Stimulated activated CD4-positive, alpha-beta T cell treated with anti-CD3 and anti-CD28 coated beads, Interleukin-2, amount 100 ng/mL, for 48 hours (primary cell): ENCODE measurements around the gene ACOX2.

Experiments used
- DNase-seq, 2 donors: peaks; one replicate each; pipeline ENCODE4 v3.0.0-alpha.2; 2020

The ACOX2 gene

DNA sequence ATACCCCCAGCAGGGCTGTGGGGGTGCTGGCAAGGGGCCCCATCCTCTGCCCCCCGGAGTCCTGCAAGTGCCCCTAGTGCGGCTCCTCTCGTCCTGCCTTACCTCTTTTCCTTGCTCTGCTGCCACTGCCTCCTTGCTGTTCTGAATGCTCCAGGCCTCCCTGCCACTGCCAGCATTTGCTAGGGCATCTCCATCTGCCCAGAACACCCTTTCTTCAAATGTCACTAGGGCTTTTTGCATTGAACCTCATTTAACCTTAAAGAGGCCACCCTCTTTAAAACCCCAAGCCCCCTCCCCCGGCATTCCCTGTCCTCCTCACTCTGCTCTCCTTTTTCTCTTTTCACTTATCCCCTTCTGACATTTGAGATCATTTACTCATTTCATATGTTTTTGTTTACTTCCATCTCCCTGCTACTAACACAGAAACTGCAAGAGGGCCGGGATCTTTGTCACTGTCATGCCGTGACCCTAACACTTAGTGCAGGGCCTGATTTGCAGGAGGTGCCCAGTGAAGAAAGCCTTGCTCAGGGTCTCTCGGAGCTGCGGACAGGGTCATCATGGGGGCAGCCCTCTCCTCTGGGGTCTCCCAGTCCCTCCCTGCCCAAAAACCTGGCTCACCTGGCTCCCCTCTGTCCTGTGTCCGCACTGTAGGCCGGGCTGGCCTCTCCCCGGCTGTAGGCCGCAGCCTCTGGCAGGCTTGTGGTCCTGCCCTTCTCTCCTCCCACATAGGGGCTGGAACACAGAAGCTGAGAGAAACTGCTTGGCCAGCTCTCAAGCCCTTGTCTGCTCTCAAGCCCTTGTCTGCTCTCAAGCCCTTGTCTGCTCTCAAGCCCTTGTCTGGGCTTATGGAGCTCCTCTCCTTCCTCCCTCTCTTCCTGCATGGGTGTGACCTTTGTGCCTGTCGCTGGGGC lies at the start of gene ACOX2:
Gene ACOX2, minus strand, starts transcription at position 690 of the 911 bp plus-strand sequence. CDS start 2,084 bp downstream, outside the sequence.
- DNase-seq: no peak

DNA sequence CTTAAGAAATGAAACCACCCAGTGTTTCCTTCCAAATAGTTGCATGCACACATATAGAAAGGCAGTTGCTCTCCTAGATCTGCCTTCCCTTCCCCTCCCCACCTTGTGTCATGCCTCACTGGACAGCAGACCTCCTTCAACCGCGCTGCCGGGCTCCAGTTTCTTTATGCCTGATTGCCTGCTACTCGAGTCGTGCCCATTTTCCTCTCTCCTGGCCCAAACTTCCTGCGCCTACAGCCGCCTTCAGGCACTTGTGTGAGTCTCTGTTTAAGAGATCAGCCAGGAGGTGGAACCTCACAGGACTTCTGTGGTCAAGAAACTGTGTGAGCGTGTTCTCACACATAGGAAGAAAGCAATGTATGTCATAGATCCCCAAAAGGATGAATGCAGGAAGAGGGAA lies 49.0 kb upstream of the ACOX2 start:
- DNase-seq: no peak

DNA sequence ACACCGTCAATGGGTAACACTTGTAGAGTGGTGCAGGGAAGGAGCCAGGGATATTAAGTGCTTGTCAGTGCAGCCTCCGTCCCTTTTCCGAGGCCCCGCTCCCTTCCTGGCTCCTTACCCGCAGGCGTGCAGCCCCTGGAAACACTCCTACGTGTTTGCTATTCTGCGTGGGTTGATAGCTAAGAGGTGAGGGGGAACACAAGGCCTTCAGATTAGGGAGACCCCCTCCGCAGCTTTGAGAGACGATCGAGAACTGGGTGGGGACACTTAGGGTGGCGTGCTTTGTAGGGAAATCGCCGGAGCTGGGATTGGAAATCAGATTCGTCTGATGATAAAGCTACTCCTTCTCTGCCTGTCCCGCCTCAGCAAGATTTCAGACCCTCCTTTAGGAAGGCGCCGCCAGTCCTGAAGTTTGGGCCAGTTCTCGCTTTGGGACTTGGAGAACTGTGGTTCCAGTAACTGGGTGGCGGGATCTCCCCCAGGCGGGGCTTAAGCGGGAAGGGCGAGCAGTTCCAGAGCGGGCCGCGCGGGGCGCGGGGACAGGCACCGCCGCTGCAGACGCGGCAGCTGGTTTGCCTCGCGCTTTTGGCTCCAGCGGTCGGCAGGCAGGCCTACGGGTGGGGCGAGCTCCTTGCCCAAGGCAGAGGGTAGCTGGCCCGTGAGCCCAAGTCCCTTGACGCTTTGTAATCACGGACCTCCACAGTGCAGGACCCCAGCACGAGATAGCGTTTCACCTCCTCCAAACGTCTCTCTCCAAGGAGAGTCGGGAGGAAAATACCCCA lies 48.2 kb upstream of the ACOX2 start:
- peak; percentile 58 to 66 for DNase-seq

DNA sequence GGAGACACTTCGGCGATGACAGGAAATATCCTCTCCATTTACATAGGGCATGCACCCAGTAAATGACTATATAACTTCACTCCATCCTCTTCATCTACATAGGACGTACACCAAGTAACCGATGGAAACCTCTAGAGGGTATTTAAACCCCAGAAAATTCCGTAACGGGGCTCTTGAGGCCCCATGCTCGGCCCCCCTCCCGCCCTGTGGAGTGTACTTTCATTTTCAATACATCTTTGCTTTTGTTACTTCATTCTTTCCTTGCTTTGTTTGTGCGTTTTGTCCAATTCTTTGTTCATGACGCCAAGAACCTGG lies 47.7 kb upstream of the ACOX2 start:
- no peak for DNase-seq

DNA sequence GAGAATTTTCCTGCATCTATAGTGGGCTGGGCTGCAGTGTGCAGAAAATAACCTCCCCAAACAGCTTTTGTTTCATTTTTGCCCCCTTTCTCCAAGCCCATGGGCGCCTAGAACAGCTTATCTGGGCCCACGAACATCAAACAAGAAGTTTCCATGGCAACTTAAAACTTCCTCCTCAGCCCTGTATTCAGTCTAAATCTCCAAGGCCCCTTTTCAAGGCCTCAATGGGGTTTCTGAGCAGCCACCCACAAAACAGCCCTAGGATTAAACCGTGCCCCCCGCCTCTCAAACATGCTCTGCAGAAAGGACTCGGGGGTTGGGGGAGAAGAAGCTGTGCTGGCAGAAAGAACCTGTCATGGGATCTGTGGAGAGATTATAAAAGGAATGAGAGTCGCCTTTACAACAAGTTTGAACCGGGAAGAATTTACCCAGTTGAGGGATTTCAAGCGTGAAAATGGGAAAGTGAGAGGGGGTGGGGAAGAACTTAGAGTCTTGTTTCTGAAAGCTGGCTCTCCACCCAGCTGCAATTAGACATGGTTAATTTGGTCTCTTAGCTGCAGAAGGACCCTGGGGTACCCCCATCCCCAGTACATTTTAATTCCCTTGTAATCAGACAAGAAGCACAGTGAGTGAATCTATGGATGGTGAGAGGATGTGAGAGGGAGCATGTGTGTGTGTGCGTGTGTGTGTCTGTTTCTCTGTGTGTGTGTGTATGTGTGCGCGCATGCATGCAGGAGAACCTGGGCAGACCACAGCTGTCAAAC lies 44.5 kb upstream of the ACOX2 start:
- DNase-seq: no peak

DNA sequence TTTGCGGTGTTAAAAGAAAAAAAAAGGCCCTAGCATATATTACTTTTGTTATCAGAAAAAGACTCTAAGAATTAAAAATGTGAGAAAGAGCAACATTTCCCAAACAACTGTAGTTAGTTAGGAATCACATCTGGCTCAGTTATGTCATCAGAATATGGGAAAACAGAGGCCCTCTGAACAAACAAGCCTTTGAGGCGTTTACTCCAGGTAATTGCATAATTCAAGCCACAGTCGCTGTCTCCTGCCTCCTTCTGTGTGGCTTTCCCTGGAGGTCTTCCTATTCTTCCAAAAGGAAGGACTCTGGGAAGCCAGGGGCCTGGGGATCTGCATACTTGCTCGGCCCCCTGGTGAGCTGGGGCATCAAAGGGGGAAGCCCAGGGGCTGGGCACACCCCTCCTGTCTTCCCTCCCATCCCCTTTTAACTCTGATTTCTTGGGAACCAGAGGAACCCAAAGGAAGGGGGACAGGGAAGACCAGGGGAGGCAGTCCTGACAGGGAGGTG lies 43.9 kb upstream of the ACOX2 start:
- DNase-seq: no peak

DNA sequence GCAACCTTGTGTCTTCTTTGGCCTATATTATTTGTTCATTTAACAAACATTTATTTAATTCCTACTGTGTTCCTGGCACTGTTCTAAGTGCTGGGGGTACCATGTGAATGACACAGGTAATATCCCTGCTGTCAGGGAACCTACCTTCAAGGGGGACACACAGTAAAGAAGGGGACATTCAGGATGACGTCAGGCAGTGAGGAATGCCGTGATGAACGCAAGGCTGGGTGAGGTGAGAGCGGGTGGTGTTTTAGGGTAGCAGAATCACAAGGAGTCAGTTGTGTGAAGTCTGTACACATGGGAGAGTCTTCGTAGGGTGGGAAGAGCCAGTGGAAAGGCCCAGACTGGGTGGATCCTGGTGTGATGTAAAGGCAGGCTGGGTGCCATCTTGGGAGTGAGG lies 41.9 kb upstream of the ACOX2 start:
- no peak for DNase-seq

DNA sequence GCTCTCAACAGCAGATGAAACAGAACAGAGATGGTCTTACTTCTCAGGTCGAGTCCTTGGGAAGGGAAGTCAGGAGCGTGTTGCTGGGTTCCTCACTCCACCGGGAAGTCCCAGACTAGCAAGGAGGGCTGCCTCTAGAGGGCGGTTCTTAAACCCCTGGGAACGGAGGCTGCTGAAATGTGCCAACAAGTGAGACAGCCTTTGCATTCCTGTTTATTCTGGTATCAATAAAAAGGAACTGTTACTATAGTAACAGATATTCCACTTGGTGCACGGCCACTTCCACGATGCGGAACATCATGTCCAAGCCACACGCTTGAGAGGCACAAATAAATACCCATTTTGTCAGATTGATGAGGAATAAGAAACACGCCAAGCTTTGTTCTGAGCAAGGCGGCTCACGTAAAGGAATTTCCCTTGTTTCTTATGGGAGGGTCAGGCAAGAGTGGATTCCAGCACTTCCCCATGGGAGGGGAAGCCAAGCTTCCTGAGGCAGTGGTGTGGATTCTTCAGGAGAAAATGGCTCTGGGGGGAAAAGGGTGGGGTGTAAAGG lies 40.4 kb upstream of the ACOX2 start, which contains the start of gene FAM107A:
Gene FAM107A, minus strand, starts transcription at position 123 of the 553 bp plus-strand sequence. CDS start 7,531 bp downstream, outside the sequence.
- no peak for DNase-seq

DNA sequence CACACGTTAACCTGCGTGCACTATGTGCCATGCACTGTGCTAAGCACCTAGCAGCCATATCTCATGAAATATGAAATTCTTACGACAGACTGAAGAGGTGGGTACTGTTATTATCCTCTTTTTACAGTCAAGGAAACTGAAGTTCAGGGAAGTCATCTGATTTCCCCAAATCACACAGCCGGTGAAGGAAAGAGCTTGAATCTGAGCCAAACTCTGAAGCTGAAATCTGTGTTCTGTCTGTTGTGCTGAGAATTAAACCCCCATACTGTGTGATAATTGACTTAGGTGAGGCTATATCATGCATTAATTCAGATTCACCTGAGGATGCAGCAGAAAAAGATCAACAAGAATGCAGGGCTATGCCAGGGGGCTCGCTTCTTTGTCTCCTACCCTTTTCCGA lies 39.7 kb upstream of the ACOX2 start:
- no peak for DNase-seq

DNA sequence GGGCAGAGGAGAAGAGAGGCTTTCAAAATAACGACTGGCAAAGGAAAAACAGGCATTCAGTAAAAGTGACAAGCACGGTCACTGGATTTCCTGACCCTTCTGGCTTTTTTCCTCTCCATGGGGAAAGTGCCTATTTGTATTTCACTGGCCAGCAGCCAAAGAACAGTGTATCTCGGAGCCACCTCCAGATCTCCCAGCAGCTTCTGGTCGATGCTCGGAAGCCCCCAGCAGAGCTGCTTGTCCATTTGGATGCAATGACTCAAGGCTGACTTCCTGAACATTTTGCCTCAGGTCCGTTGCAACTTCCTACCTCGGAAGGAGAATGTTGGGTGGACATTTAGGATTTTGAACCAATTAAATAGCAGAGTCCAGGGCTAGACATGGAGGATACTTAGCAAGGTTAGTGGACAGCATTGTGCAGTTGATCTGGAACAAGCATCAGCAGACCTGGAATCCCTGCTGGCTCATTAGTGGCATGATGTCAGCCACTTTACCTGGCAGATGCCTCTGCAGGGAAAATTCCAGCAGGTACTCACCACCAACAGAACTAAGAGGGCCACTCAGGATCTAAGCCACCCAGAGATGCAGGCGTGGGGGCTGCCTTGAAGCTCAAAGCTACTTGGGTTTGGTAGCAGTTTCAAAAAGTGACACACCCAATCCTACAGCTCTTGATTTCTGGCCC lies 39.1 kb upstream of the ACOX2 start:
- no peak for DNase-seq

DNA sequence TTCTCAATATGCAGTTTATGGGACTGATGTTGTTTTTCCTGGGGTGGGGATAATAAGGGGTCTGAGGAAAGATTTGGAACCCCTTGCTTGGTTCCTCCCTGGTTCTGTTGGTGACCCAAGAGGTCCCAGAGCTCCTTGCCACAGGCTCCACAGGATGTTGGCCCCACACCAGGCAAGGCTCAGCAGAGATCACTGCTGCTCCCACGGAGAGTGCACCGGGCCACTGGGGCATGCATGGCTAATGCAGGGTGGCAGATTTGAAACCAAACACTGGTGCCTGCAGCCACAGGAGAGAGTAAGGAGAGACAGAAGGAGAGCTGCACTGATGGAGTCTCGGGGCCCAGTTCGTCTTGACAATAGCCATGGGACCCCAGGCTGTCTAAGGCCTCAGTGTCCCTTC lies 37.7 kb upstream of the ACOX2 start:
- DNase-seq: no peak

DNA sequence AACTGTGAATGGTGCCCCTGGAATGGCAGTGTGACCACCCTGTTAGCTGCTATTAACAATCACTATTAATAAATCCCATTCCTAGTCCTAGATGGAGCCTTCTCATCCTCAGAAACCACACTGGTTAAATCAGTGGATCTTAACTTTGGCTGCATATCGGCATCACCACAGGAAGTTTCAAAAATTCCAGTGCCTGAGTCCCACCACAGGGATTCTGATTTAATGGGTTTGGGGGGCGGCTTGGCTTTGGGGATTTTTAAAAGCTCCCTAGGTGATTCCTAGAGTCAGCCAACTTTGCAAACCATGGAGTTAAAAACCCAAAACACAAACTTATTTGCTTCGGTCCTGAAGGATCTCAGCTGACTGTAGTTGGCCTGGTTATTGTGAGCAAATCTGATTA lies 37.1 kb upstream of the ACOX2 start:
- no peak for DNase-seq

DNA sequence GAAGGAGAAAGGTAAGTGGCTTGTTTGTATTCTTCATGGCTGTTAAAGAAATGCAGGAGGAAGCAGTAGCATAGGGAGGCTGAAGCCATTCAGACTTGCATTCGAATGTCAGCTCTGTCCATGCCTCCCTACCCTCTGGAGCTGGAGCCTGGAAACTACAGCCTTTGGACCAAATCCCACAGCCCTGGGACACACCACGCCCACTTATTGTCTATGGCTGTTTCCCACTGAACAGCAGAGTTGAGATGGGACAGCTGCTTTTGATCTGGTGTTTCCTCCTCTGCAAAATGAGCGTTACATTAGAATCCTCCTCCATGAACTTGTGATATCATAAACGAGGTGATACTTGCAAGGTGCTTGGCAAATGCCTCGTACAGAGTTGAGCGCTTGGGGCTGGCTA lies 36.6 kb upstream of the ACOX2 start:
- no peak for DNase-seq

DNA sequence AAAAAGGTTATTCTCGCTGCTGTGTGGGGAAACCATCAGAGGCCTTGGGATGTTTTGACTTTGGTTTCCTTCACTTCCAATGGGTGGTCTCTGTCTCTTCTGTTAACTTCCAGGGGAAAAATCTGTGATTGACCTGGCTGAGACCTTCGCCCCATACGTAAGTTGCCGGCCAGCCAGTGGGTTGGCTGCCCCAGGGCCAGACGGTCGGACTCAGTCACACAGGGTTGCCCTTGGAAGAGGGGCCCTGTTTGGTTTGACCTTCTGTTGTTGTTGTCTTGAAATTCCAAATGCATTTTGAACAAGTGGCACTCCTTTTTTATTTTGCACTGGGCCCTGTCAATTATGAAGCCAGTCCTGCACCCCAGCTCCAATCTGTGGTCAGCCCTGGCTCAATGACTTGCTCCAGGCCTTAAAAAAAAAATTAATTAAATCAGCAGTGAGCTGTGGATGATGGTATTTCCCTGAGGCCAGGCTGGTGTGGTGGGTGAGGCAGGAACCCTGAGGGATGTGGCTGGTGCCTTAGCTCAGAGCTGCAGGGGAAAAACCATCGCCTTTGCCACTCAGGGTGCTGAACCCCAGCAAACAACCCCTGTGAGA lies 35.7 kb upstream of the ACOX2 start:
- no peak for DNase-seq

DNA sequence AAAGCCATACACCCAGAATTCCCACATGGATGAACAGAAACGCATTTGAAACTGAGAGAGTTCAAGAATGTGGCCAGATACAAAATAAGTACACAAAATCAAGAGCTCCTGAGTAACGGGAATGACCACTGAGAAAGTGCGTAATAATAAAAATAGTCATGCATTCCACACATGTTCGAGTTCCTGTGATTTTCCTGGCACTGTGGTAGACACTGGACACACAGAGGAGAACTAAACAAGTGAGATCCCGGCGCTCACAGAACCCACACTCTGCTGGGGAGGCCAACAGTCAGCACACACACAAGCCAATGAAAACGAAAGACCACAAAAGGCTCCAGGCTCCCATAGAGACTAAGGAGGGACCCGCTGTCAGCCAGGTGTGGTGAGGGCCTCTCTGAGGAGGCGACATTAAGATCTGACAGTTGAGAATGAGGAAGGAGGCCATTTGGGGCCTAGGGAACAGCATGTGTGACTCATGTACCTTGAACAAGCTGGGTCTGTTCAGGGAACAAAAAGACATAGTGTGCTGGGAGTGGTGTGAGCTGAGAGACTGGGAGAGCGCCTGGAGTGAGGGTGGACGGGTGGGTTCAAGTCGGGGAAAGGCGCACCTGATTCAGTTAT lies 35.1 kb upstream of the ACOX2 start:
- no peak for DNase-seq

DNA sequence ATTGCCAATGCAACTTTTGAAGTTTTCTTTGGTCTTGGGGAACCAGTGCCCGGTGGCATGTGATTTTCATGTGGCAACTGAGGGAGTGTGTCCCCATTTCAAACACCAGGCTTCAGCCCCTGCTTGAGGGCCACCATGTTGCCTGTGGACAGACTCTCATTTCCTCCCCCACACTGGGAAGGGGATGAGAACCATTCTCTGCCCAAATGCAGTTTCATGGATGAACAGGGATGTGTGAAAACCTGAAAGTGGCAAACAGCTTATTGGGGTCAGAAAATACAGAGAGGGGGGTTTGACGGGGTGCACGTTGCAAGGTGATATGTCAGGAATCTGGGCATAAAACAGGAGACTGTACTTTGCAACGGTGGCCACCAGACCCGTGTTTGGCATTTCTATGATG lies 33.9 kb upstream of the ACOX2 start:
- DNase-seq: no peak

DNA sequence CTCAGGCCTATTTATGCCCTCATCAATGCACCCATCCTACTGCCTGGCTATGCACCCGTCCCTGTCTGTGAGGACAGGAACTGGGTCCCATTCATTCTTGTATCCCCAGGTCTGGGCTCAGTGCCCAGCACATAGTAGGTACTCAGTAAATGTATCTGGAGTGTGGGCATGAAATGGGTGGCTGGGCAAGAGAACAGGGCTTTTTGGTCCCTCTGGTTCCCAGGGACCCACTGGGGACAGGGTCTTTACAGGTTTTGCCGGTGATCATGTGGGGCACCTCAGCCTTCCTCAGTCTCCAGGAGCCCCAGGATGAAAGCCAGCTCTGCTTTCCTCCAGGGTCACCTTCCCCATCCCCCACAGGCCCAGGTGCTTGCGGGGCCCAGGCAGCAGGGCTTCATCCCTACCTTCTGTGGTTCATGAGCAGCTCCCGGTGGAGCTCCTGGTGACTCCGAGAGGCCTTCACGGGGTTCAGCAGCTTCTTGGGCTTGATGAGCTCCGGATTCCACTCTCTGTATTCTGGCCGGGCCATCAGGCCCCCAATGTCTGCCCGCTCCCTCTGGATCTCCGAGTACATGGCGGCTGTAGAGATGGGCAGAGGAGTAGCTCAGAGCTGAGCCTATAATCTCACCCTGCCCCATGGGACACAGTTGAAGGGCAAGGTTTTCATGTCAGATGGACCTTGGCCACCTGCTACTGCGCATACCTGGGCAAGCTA lies 32.5 kb upstream of the ACOX2 start:
- DNase-seq: no peak

DNA sequence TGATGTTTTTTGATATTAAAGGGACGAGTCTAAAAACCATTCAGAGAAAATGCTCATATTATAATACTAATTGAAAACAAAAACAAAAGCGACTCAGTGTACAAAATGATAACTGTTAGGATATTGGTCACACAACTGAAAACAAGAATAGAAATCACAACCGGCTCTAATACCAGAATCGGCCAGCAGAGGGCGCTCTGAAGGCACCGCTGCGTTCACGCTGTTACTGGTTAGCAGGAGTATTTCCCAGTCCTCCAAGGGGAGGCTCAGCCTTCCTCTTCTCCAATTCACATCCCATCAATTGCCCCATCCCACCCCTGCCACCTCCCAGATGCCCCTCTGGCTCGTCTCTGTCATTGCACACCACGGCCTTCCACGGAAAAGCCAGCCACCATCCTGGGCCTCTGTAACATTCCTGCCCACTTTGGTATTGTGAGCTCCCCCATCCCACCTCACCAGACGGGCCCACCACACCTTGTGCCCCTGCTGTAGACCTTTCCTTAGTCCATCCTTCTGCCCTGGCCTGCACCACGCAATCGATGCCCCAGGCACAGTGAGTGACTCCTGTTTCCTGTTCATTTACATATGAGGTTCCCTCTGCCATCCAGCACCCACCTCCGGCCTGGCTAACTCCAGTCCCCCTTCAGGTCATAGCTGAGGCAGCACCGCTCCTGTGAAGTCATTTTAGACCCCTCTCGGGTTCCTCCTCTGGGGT lies 31.7 kb upstream of the ACOX2 start:
- peak; percentile 85 to 87 for DNase-seq

DNA sequence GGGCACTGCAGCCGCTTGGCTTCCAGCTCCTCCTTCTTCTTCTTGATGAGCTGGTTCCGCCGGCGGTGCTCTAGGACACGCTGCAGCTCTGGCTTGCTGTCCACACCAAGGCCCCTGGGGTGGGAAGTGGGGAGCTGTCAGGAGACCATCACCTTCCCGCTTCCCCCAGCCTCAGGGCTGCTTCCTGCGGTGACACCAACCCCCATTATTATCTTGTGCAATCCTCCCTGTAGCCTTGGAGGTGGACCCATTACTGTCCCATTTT lies 30.2 kb upstream of the ACOX2 start:
- DNase-seq: no peak
